RPMI8226 (cell line): ENCODE measurements around the gene C17orf107.

Experiments used
- DNase-seq: peaks from one replicate; pipeline ENCODE4 v3.0.0-alpha.2; 2015

Gene C17orf107

GRCh38 chr17:4937553-4937952 is 38.2 kb downstream of the C17orf107 start:
- DNase-seq, result no peak

DNA sequence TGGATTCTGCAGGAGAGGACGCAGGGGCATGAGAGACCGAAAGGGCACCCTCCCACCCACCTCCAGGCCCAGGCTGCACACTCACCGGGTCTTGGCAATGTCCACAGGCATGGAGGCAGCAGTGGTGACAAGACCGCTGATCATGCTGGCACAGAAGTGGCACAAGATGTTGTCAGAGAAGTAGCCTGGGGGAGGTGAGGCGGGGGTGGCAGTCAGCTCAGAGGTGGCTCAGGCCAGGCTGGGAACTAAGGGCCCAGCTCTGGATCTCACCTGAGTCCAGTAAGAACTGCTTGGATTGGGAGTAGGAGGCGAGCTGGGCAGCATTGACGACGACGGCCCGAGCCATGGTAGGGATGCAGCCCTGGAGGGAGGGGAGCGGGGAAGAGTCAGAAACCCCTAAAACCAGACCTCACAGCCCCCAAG is 38.7 kb downstream of the C17orf107 start:
- DNase-seq, result no peak

DNA sequence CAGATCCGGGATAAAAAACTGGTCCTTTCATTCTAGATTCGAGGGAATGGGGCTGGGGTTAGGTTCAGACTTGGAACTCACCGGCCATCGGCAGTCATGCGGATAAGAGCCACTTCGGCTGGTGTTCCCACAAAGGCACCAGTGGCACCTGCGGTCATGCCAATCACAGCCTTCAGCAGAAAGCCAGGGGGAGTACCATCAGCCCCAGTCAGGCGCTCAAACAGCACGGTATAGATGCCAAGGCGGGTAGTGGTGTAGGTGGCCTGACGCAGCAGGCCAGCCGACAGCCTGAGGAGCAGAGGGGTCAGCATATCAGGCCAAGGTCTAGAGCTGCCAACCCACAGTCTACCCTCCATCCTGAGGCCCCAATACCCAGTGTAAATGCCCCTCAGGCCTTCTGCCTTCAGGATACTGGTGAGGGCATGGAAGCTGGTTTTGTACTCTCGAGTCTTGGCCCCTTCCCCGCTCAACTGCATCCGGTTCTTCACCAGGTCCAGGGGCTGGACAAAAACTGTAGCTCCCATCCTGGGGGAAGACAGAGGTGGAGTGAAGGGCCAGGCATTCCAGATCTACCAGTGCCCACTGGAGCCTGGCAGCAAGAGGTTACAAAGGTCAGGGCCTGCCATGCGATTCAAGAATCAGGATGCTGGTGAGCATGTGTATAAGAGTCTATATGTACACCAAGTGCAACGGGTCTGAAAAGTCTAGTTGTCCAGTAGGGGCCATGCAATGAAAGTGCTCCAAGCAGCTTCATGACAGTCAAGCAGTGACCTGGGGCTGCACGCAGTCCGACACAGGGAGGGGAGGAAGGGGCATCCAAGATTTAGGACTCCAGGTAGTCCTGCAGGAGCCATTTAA is 39.6 kb downstream of the C17orf107 start:
- peak; percentile 31 for DNase-seq

DNA sequence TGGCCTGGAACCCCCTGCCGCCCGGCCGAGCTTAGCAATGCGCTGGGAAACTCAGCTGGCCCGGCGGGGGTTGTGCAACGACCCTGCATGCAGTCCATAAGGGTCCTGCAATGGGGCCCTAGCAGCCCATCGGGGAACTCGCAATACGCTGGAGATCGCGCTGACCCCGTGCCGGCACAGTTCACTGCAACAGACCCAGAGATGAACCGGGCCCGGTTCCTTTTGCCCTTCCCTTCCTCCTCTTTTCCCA is 40.1 kb downstream of the C17orf107 start:
- no peak for DNase-seq

DNA sequence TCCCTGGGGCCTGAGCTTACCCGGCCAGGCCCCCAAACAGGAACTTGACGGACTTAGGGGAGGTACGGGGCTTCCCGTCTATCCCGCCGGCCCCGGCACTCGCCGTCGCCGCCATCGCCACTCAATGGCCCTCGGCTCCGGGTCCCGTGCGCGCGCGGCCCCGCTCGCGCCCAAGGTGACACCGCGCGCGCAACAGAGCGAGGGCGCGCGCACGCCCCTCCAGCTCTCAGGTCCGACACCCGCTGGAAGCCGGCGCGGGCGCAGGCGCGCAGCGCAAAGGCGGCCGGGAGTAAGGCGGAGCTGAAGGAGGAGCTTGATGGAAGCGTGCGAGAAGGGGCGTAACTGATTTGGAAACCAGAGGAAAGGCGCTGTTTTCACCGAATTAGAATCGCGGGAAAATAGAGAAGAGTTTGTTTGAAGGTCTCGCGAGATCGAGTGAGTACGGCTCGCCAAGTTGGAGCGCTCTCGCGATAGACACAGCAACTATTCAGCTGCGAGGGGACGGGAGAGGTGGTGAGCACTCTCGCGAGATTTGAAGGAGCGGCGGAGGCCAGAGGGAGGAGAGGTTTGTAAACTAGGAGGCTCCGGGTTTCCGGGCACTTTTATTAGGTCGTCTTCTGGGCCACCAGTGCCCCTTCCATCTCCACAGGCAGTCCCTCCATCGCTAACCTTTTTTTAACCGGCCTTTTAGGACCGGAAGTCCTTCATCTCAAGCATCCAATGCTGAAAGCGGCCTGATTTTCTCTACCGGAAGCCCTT is 40.6 kb downstream of the C17orf107 start, which contains the start of the genes RNF167 and SLC25A11:
Gene RNF167, plus strand, starts transcription at position 473 of the 759 bp plus-strand sequence. CDS start 642 bp downstream, outside the sequence.
Gene SLC25A11, minus strand, starts transcription at position 251 of the 759 bp plus-strand sequence. Its CDS starts 136 bp downstream, at position 115.
- peak; percentile 96 for DNase-seq

GRCh38 chr17:4940555-4941318 is 41.4 kb downstream of the C17orf107 start:
- no peak for DNase-seq

DNA sequence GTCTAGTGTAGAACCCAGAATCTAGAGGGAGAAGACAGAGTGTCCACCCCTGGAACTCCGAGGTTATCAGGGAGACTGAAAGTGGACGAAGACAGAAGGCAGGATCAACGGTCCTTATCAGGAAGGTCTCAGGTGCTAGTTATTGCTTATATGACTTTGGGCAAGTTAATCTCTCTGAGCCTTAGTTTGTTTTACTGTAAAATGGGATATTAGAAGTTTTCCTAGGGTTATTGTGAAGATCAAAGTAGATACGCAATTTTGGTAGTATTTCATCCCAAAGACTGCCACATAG is 41.9 kb downstream of the C17orf107 start:
- no peak for DNase-seq

DNA sequence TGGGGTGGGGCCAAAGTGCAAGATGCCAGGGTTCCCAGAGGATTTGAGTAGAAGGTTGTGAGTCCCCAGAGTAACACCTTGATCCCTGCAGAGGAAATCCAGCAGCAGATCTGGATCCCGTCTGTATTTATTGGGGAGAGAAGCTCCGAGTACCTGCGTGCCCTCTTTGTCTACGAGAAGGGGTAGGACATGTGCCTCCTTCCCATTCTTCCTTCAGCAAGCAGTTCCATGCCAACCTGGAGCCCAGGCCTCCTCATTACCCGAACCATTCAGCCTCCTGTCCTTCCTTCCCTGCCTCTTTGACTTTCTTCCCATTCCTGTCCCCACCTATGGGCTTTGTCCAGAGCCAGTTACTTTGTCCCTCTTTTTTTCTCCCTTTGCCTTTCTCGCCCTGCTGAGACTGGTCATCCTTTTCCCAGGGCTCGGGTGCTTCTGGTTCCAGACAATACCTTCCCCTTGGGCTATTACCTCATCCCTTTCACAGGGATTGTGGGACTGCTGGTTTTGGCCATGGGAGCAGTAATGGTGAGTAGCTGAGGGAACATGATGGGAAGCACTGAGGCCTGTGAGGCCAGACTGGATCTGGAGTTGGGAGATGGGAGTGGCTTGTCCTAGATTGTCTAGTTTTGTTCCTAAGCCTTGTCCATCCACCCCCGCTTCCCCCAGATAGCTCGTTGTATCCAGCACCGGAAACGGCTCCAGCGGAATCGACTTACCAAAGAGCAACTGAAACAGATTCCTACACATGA is 43.6 kb downstream of the C17orf107 start:
- no peak for DNase-seq

- no peak for DNase-seq
These were observed 44.8 kb downstream of the C17orf107 start for GRCh38 chr17:4944163-4944553.

DNA sequence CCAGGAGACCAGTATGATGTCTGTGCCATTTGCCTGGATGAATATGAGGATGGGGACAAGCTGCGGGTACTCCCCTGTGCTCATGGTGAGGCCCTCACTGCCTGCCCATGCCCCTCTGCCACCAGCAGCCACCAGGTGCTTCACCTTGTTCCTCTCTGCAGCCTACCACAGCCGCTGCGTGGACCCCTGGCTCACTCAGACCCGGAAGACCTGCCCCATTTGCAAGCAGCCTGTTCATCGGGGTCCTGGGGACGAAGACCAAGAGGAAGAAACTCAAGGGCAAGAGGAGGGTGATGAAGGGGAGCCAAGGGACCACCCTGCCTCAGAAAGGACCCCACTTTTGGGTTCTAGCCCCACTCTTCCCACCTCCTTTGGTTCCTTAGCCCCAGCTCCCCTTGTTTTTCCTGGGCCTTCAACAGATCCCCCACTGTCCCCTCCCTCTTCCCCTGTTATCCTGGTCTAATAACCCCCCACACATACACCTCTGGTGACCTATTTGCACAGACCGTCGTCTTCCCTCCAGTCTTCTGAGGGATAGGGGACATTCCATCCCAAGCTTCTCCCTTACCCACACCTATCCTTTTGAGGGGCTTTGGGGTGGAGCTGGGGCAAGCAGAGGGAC is 45.3 kb downstream of the C17orf107 start:
- DNase-seq, result no peak

DNA sequence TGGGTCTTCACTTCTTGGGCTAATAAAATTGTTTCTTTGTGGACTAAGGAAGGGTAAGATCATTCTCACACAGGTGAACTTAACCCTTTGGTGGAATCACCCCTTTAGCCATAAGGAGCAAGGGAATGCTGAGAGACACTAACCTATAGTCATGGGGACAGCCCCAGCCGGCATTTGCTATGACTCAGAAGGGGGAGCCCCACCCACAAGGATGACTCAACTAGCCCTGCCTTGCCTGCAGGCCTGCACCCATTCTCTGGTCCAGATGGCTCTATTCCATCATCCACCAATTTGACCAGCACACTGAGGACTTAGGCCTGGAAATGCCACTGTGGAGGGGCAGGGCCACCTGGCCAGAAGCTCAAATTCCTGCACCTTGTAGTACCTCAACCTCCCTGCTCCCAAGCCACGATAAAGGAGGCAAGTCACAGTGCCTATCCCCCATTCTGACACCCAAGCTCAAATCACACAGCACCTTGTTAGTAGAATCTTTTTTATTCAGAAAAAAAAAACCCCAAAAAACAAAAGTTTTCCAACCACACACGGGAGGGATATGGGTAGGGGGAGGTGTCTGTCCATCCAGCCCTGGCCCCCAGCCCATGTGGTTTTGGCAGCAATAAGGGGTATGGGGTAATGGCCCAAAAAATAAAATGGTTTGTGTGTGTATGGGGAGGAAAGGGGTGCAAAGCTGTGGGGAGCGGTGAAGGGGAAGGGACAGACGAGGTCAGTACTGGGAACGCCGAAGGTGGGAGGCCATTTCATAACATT is 46.0 kb downstream of the C17orf107 start:
- DNase-seq, result peak; percentile 51

- DNase-seq, result no peak
These were observed 46.6 kb downstream of the C17orf107 start for GRCh38 chr17:4945944-4946280.

DNA sequence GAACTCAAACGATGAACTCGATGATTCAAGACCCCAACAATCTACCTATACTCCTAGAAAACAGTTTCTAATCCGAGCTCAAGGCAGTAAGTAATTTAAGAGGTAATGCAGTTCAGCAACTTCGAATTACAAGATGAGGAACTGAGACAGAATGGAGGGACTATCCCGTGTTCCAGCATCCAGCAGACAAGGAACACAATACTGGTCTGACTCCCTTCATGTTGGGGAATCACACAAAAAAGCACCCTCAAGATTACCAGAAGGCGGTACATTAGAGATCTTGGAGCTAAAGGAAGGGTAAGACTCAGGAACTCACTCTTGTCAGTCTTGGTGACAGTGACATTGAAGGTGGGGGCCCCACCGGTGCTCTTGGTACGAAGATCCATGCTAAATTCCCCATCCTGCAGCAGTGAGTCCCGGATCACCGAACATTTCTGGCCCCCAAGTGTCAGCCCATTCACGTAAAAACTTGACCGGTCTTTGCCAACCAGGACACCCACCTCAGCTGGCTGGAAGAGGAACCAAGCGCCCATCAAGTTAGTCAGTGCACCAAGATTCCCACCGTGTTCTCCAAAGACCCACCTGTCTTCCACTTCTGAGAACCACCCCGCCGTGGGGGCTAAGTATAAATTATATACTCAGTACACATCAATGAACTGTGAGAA is 47.1 kb downstream of the C17orf107 start:
- no peak for DNase-seq

DNA sequence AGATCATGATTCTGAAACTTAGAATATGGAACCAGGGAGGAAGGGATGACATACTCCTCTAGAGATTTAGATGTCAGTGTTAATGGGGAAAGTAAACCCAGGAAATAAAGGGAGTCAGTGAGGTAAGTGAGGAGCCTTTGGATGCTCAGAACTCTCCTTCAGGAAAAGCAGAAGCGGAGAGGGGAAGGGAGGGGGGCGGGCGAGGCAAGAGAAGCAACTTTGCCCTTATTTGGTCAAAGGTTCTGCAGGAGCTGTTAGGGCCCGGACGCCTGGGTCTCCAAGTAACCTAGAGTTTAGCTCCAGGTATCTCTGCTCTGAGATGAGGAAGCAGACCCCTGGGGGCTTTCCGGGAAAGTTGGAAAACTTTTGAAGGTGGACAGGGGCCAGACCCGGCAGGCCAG is 47.7 kb downstream of the C17orf107 start:
- no peak for DNase-seq

- peak; percentile 51 for DNase-seq
These were observed 48.3 kb downstream of the C17orf107 start for GRCh38 chr17:4947411-4948165.

DNA sequence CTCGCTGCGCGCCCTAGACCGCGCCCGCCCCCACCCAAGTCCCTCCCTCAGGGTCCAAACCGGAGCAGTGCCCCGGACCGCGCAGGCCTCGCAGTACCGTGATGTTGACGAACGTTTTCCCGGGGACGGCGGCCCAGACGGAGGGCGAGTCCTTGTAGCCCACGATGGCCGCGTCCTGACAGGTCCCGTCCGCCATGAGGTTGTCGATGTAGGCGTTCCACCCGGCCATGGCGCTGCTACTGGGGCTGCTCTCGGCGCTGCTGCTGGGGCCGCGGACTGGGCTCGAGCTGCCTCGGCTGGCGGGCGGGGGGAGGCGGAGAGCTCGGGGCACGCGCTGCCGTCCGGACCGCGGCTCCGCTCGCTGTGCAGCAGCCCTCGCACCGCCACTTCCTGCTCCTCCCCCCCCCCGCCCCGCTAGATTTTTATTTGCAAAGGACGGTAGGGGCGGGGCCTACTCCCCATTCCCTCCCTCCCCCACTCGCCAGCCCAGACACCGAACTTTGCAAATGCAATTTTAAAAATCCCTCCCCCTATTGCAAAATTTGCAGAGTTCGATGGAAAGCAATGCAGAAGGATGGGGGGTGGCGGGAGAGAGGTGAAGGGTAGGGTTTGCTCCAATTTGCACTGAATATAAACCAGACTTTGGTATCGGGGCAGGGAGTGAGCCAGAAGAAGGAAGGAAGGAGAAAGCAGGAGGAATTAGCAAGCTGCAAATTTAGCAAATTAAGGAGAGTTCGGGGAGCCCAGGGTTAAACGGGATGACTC is 49.0 kb downstream of the C17orf107 start, which contains the start of gene PFN1:
Gene PFN1, minus strand, starts transcription at position 365 of the 765 bp plus-strand sequence. Its CDS starts 136 bp downstream, at position 229.
- peak; percentile 89 for DNase-seq

GRCh38 chr17:4948931-4949320 is 49.6 kb downstream of the C17orf107 start:
- peak; percentile 75 for DNase-seq

- peak; percentile 89 for DNase-seq
These were observed 50.2 kb downstream of the C17orf107 start for GRCh38 chr17:4949321-4950074.
